HL-60 (cell line): ENCODE results near the gene GRAMD2B.

Source experiments
- DNase-seq, 2 experiments: peaks; one replicate each; pipeline ENCODE4 v3.0.0-alpha.2; 2010 to 2020; ENCODE audit warnings: low read depth in 1 of 2, low spot score in 1 of 2
- H3K27ac ChIP-seq: fragments of 250-450 bp; sonication (Bioruptor Pico); replicated peaks from 2 replicates; pipeline ENCODE4 v1.5.1; 2020; ENCODE audit warnings: mild to moderate bottlenecking, moderate library complexity
- H3K27me3 ChIP-seq: fragments of 250-450 bp; sonication (Bioruptor Pico); 2 replicates; pipeline ENCODE4 v1.5.1; 2021; ENCODE audit warnings: mild to moderate bottlenecking, moderate library complexity; ENCODE audit not compliant: insufficient read depth, poor library complexity, severe bottlenecking
- H3K4me3 ChIP-seq: replicated peaks from 2 replicates; pipeline ENCODE4 v1.5.1; 2011; ENCODE audit warnings: mild to moderate bottlenecking, control low read depth, low read length; ENCODE audit not compliant: insufficient read depth
- GABPA ChIP-seq: IDR thresholded peaks from 2 replicates; pipeline ENCODE4 v1.6.1; 2012; ENCODE audit warnings: low read depth
- POLR2AphosphoS5 ChIP-seq: IDR thresholded peaks from 2 replicates; pipeline ENCODE4 v1.6.1; 2012; ENCODE audit warnings: low read depth
- SPI1 ChIP-seq: IDR thresholded peaks from 2 replicates; pipeline ENCODE4 v1.6.1; 2012; ENCODE audit warnings: low read depth, mild to moderate bottlenecking, borderline replicate concordance
- TF ChIP-seq, protein P1 (sequence below): IDR thresholded peaks from 2 replicates; pipeline ENCODE4 v1.6.1; 2012; ENCODE audit warnings: low read depth; ENCODE audit not compliant: insufficient replicate concordance
- TF ChIP-seq, protein P2 (sequence below): IDR thresholded peaks from one replicate; pipeline ENCODE4 v1.5.1; 2011; ENCODE audit warnings: low read length, control low read depth, inconsistent platforms; ENCODE audit not compliant: insufficient read depth

The GRAMD2B gene

GRCh38 chr5:126472538-126472889, 49.3 kb downstream of the GRAMD2B start:
- no peak for TF ChIP-seq POLR2AphosphoS5
- no peak for TF ChIP-seq GABPA
- TF ChIP-seq, protein P1, sequence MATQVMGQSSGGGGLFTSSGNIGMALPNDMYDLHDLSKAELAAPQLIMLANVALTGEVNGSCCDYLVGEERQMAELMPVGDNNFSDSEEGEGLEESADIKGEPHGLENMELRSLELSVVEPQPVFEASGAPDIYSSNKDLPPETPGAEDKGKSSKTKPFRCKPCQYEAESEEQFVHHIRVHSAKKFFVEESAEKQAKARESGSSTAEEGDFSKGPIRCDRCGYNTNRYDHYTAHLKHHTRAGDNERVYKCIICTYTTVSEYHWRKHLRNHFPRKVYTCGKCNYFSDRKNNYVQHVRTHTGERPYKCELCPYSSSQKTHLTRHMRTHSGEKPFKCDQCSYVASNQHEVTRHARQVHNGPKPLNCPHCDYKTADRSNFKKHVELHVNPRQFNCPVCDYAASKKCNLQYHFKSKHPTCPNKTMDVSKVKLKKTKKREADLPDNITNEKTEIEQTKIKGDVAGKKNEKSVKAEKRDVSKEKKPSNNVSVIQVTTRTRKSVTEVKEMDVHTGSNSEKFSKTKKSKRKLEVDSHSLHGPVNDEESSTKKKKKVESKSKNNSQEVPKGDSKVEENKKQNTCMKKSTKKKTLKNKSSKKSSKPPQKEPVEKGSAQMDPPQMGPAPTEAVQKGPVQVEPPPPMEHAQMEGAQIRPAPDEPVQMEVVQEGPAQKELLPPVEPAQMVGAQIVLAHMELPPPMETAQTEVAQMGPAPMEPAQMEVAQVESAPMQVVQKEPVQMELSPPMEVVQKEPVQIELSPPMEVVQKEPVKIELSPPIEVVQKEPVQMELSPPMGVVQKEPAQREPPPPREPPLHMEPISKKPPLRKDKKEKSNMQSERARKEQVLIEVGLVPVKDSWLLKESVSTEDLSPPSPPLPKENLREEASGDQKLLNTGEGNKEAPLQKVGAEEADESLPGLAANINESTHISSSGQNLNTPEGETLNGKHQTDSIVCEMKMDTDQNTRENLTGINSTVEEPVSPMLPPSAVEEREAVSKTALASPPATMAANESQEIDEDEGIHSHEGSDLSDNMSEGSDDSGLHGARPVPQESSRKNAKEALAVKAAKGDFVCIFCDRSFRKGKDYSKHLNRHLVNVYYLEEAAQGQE, result no peak
- TF ChIP-seq SPI1, result no peak
- DNase-seq, result no peak
- Histone ChIP-seq H3K27me3 (no peaks in the 10 kb centered on the region), H3K4me3 (no peak overlapping the region), H3K27ac (no peak overlapping the region)

- H3K4me3 ChIP-seq, result no peak overlapping the region
Measured at GRCh38 chr5:126477294-126478117, 54.3 kb downstream of the GRAMD2B start.

DNA sequence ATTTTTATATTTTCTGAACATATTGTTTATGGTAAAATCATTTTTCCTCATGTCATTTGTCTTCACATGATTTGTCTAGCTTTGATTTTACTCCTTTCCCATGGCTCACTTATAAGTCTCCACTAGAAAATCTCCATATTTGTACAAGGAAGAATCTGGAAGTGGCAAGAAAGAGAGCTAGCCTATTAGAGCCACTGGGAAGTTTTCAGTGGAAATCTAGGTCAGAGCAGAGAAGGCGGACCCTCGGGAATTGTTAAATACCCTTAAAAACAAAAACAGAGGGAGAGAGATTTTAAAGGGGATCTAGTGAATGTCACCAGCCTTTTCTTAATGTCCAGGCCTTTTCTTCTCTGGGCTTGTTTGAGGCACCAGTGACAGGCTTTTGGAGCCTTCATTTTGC, 56.6 kb downstream of the GRAMD2B start:
- no peak overlapping the region for H3K4me3 ChIP-seq
- H3K27ac ChIP-seq, result no peak overlapping the region
- no peak for DNase-seq
- H3K27me3 ChIP-seq, result no peaks in the 10 kb centered on the region
- TF ChIP-seq, protein P1, result no peak
- TF ChIP-seq, protein P2, sequence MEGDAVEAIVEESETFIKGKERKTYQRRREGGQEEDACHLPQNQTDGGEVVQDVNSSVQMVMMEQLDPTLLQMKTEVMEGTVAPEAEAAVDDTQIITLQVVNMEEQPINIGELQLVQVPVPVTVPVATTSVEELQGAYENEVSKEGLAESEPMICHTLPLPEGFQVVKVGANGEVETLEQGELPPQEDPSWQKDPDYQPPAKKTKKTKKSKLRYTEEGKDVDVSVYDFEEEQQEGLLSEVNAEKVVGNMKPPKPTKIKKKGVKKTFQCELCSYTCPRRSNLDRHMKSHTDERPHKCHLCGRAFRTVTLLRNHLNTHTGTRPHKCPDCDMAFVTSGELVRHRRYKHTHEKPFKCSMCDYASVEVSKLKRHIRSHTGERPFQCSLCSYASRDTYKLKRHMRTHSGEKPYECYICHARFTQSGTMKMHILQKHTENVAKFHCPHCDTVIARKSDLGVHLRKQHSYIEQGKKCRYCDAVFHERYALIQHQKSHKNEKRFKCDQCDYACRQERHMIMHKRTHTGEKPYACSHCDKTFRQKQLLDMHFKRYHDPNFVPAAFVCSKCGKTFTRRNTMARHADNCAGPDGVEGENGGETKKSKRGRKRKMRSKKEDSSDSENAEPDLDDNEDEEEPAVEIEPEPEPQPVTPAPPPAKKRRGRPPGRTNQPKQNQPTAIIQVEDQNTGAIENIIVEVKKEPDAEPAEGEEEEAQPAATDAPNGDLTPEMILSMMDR, result no peak
- TF ChIP-seq GABPA, result no peak
- no peak for TF ChIP-seq SPI1

More at GRCh38 chr5:126477294-126478117, 54.3 kb downstream of the GRAMD2B start:
- Histone ChIP-seq H3K27me3 (no peaks in the 10 kb centered on the region), H3K27ac (no peak overlapping the region)
- TF ChIP-seq POLR2AphosphoS5 (no peak), GABPA (no peak), SPI1 (no peak)
- TF ChIP-seq, protein P1, result no peak
- TF ChIP-seq, protein P2, result no peak
- DNase-seq, result no peak
